Activated gamma-delta T cell (primary cell): ENCODE data around the gene CAPN3.

ENCODE experiments used
- DNase-seq: peaks from one replicate; lab custom pipeline; 2025; lab: John Stamatoyannopoulos, UW

Gene CAPN3

DNA sequence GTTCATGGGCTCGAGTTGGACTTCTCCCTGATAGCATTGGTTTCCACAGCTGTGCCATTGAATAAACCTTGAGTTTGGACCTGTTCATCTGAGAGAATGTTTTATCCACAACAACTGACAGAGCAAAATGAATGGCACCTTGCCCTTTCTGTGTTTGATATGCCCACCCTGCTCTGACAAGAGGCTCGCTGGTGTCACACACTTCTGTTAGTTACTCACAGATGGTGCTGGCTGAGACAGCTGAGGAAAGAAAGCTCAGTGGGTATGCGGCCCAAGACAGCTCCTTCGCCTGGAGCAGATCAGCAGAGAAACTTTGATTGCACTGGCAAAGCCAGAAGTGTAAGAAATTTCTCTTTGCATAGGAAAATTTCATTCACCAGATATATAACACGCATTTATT is 2.5 kb upstream of the CAPN3 start:
- DNase-seq = no peak

- DNase-seq = no peak
These were observed 1.2 kb upstream of the CAPN3 start for GRCh38 chr15:42358141-42358540.

- no peak for DNase-seq
These were observed 684 bp downstream of the CAPN3 start for GRCh38 chr15:42359985-42360384.

GRCh38 chr15:42360535-42361112 is 1.3 kb downstream of the CAPN3 start:
- no peak for DNase-seq

- DNase-seq = no peak
These were observed 4.2 kb downstream of the CAPN3 start for GRCh38 chr15:42363487-42363886.

GRCh38 chr15:42363942-42364341 is 4.6 kb downstream of the CAPN3 start:
- no peak for DNase-seq

- no peak for DNase-seq
These were observed 5.2 kb downstream of the CAPN3 start for GRCh38 chr15:42364529-42364928.

DNA sequence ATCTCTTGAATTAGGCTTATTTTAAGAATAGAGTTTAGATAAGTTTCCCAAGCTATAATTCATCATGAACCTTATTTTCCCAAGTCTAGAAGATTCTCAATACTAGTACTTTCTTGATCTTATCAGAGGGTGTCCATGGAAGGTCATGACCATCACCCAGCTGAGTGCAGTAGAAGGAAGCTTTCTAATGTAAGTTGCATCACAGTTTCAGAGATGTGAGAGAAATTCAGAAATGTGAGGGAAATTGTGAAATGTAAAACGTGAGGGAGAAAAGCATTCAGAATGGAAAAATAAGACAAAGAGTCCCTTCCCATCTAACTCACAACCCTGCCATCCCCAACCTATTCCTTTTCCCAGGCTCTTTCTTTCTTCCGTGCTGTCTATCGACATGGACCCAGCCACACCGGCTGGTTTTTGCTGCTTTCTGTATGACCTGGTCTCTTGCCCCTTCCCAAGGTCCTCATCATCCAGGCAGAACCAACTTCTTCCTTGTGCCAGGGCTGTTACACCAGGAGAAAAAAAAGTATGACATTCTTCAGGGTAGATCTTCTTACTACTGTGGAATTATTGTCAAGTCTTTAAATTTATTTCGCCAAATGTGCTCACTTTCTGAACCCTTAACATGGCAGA is 6.7 kb downstream of the CAPN3 start:
- no peak for DNase-seq

GRCh38 chr15:42367041-42367440 is 7.7 kb downstream of the CAPN3 start:
- no peak for DNase-seq

DNA sequence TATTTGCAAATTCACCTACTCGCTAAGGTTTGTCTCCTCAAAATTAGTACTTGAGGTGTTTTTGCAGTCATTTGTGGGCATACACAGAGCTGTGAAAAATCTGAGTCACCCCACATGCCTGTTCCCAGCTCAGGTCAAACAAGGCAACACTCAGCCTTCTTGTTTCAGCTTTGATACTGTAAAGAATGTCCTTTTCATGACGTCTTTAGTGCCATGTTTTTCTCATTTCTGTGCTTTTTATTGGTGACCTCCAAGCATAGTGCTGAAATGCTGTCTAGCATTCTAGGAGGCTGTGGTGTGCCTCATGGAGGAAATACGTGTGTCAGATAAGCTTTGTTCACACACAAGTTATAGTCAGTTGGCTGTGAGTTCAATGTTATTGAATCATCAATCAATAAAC is 8.8 kb downstream of the CAPN3 start:
- DNase-seq = no peak

GRCh38 chr15:42371096-42371495 is 11.8 kb downstream of the CAPN3 start:
- DNase-seq = no peak

DNA sequence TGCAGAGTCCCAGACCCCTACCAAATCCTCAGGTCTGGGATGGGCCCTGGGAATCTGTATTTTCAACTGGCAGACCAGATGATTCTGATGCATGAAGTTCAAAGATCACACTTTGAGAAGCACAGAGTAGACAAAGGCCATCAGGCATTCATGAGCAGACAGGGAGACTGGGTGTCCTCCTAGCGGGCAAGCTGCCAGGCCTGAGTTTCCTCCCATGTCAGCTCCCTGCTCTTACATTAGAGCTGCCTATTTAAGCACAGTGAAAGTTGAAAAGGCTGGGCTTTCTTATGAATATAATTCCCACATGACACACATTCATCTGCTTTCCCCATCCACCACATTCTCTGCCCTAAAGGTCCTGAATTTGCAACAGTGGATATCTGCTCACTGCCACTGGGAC is 14.0 kb downstream of the CAPN3 start:
- DNase-seq = no peak

DNA sequence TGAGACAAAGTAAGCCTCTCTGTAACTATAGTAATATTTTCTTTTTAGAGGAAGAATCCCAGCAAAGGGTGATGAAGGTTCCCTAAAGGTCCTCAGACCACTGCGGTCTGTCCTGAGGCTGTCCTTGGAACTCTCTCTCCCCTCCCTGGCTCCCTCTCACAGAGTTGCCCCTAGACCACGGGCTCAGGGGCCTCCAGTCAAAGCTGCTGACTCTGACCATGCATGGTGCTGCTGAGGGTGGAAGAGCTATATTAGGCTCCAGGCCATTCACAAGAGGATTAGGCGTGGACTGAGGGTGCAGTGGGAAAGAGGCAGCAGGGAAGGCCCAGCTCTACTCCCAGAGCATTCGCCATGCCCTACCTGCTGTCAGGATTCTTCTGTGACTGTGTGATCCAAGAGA is 14.6 kb downstream of the CAPN3 start:
- DNase-seq = no peak

DNA sequence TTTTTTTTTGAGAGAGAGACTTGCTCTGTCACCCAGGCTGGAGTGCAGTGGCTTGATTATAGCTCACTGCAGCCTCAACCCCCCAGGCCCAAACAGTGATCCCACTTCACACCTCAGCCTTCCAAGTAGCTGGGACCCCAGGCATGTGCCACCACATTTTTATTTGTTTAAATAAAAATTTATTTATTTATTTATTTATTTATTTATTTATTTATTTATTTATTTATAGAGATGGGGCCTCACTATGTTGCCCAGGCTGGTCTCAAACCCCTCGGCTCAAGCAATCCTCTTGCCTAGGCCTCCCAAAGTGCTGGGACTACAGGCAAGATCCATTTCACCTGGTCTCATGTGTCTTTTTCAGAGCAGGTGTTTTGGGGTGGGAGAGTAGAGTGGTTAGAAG is 15.5 kb downstream of the CAPN3 start:
- DNase-seq = no peak

GRCh38 chr15:42375252-42375651 is 16.0 kb downstream of the CAPN3 start:
- no peak for DNase-seq

- DNase-seq = no peak
These were observed 16.6 kb downstream of the CAPN3 start for GRCh38 chr15:42375941-42376340.

- no peak for DNase-seq
These were observed 18.7 kb downstream of the CAPN3 start for GRCh38 chr15:42378011-42378410.

GRCh38 chr15:42384597-42384996 is 25.3 kb downstream of the CAPN3 start:
- no peak for DNase-seq

DNA sequence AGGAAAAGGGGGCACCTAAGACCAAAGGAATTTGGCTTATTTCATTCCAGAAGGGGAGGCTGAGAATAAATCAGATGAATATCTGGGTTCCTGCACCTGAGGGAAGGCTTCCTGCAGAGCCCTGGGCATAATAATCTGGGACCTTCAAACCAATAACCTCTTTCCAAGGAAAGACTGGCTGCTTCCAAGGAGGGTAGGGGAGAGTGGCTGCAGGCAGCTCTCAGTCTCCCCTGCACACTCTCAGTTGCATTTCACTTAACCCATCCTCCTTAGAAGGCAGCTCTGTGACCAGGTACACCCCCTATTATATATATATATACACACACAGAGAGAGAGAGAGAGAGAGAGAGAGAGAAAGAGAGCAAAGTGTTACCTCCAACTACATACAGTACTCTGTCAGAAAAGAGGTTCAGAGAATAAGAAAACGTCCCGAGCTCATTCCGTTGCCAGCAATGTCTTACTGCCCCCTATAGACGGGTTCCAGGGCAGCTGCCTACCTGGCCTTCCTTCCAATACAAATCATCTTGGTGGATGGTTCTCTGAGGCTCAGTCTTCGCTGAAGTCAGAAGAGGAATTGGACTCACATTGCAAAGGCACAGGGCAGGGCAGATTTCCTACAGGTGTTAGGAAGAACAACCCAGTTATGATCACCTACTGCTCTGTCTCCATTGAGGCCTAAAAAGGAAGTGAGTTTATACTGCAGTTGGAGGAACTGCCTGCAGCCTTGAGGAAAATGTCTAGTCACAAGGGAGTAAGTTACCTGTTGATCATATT is 26.1 kb downstream of the CAPN3 start:
- no peak for DNase-seq

GRCh38 chr15:42385980-42386700 is 26.8 kb downstream of the CAPN3 start:
- DNase-seq = no peak

DNA sequence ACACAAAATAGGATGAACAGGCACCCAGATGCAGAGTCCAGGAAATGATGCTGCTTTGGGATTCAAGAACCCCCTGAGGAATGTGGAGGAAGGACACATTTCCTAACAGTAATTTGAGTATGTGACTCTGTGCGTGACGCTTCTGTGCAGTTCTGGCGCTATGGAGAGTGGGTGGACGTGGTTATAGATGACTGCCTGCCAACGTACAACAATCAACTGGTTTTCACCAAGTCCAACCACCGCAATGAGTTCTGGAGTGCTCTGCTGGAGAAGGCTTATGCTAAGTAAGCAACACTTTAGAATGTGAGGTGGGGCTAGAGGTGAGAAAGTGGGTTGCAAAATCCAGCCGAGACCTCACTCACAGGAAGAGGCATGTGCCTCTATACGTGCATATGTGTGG is 28.3 kb downstream of the CAPN3 start:
- no peak for DNase-seq

DNA sequence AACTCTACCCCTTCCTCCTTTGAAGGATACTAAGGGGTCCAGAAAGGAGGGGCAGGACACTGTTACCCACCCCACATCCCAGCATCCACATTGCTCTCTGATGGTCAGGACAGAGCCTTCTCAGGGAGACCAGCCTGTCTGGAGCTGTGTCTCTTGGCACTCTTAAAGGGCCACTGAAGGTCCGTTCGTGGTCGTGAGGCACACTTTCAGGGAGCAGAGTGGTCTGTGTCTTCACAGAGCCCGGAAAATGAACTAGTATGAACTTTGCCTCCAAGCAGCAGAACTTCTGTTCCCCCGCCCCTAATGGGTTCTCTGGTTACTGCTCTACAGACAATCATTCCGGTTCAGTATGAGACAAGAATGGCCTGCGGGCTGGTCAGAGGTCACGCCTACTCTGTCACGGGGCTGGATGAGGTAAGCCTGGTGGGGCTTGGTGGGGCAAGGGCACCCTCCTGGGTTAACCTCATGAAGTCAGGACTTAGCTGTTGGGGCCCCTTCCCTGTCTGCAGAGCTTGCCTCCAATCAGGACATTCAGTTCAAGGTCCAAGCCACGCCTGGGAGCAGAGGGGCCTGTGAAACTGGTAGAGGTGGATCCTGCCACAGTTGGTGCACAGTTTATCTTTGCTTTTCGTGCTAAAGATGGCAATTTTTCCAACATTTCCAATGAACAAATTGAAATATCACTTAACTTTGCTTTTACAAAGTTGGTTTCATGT is 33.2 kb downstream of the CAPN3 start:
- no peak for DNase-seq
